GM19328 (cell line): ENCODE measurements around the gene TRAF7.
"Not testable (repeated sequence)": the region's sequence is repeated elsewhere in the genome, so short reads cannot be mapped to it uniquely, and the experiment has no call there.

Source experiments
- ATAC-seq: cut with Tn5 transposase; IDR thresholded peaks from one replicate; pipeline ENCODE4 v1.9.1; 2021; ENCODE audit warnings: mild to moderate bottlenecking, moderate library complexity; ENCODE audit not compliant: unreplicated experiment

Gene TRAF7

DNA sequence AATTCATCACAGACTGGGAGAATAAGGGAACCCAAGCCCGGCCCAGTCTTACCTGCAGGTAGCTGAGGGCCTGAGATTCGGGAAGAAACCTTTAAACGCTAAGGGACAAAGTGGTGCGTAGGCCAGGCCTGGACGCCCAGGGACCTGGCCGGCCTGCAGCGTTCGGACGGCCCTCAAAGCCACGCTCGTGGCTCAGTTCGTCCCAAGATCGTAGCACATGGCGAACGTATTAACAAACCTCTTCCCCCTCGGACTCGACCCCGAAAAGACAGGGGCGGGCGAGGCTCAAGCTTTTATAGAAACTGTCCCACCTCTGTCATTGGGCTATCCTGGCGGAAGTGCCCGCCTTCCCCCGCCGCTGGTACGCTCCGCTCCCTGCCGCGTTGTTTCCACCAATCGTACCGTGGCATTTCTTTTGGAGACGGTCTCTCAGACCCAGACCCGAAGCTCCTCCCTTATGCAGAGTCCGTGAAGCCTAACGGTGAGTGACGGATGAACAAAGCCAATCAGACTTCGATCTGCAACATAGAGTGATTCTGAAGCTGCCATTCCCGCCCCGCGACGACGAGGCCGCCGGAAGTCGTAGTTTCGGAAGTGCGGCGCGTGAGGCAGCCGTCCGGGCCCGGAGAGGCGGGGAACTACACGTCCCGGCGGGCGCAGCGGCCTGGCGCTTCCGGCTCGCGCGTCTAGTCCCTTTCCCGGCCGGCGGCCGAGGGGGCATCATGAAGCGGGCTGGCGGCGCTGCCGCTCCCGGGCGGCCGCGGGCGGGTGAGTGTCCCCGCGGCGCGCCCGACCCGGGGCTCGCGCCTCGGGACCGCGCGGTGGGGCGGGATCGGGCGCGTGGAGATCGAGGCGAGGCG, at the start of gene TRAF7:
Gene TRAF7, plus strand, starts transcription at position 692 of the 860 bp plus-strand sequence. CDS start 8,139 bp downstream, outside the sequence.
- ATAC-seq, result peak; percentile 82

DNA sequence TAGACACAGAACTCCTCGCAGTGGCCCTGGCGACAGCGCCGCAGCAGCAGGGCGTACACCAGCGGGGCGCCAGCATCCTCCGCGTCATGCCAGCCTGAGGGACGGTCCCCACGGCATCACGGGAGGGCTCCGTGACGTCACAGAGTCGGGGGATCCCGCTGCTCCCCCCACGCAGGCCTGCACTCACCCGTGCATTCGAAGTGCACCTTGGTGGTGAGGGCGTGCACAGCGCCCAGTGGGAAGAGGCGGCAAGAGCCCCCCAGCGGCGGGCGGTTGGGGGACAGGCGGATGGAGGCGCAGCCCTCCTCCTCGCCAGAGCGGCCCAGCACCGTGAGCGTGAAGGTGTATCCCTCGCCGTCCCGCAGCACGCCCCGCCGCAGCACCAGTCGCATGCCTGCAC, 49.4 kb upstream of the TRAF7 start:
- ATAC-seq, result not testable (repeated sequence)

DNA sequence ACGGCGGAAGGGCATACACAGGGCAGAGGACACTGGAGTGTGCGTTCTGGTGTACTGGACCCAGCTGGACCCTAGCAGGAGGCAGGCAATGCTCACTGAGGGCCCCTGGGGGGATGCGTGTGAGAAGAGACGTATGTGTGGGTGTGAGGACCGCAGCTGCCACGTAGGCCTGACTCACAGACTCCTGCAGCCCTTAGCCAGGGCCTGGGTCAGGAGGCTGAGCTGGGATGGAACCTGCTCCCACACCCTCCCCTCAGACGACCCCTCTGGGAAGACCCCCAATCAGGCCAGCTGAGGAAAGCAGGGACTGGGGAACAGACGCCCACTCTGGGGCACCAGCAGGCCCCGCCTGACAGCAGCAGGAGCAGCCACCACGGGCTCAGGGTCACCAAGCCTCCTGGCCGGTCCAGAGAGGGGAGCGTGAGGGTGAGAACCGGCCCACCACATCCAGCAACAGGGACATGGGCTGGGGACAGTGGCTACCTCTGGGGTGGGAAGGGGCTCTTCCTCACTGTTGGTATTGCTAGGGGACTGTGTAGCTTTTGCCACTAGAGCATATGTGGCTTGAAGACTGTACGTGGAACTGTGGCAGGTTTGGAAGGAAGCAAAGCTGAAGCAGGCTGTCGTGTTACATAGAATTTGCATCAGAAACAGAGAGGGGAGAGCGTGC, 48.3 kb upstream of the TRAF7 start:
- not testable (repeated sequence) for ATAC-seq

DNA sequence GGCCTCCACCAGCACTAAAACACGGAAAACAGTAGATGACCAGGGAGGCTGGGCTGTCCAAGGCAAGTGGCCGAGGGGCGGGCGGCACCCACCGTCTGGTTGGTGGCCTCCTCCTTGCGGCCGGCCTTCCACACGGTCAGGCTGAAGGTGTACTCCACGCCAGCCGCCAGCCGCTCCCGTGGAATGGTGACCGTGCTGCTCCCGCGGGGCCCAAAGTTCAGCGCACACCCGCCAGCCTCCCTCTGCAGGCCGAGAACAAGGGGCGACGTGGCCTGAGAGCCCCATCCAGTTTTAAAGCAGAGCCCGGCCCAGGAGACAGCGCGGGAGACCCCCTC, 47.8 kb upstream of the TRAF7 start:
- ATAC-seq, result not testable (repeated sequence)

DNA sequence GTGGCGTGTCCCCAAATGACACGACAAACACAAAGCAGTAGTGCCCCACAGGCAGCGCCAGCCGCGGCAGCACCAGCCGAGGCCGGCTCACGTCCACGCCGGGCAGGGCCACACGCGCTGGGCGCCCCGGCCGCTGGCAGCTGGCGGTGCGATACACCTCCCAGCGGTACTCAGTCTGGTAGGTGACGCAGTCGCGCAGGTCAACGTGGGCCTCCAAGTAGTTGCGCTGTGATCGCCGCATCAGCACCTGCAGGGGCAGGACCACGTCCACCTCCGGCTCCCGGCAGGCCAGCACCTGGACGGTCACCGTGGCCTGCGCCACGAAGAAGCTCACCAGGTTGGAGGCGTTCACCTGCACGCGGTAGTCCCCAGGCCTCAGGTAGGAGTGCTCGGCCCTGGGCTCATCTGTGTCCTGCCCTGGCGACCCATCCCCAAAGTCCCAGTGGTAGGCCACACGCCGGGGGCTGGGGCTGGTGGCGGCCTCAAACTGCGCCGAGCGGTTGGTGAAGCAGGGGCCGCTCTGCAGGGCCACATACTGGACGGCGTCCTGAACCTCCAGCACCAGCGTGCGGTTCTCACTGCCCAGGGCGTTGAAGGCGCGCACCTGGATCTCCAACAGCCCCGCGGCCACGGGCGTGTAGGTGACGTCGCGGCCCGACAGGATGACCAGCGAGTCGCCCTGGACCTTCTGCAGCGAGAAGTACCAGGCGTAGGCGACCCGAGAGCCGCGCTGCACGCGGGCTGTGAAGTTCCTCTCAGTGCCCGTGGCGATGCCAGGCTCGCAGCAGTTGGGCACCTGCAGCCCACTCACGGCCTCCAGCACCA, 46.9 kb upstream of the TRAF7 start:
- not testable (repeated sequence) for ATAC-seq

DNA sequence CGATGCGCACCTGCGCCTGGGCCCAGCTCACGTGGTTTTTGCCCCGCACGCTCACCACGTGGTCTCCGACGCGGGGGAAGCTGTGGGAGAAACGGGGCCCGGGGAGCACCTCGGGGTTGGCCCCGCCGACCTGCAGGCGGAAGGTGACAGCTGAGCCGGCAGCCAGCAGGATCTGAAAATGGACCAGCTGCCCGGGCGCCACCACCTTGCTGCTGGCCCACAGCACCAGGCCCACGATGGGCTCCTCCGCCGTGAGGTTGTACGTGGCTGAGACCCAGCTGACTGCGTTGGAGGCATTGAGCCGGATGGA, 46.4 kb upstream of the TRAF7 start:
- ATAC-seq, result not testable (repeated sequence)

DNA sequence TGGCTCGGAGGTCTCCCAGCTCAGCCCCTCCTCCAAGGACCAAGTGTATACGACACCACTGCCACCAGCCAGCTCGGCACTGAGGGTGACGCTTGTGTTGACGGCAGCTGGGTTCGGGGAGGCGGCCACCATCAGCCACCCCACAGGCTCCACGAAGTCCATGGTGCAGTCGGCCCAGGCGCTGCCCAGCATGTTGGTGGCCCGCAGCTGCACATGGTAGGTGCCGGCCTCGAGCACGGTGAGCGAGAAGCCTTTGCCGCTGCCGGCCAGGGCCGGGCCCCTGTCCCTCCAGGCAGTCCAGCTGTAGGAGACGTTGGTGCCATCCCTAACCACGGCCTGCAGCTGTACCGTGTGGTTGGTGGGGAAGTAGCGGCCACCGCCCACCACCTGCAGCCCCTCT, 45.7 kb upstream of the TRAF7 start:
- ATAC-seq, result not testable (repeated sequence)

DNA sequence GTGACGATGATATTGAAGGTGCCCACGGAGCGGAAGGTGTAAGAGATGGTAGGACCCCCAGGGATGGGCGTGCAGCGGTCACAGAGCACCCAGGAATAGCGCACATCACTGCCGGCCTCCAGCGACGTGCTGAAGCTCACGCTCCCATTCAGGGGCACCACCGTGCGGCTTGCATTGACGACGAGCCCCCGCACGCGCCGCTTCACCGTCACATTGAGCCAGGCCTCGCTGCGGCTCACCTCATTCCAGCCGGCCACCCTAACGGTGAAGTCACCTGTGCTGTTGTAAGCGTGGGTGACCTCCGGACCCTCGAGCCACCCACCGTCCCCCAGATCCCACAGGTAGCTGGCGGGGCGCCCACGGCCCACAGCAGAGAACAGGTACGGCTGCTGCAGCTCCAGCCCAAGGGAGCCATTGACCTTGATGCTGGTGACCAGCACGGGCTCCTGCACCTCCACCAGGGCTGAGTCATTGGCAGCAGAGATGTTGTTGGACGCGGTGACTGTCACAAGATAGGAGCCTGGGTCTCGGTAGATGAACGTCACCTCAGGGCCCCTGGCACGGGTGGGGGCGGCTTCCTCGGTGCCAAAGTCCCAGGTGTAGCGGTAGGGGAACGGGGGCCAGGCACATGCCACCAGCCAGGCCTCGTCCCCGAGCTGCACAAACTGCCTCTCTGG, 45.1 kb upstream of the TRAF7 start:
- not testable (repeated sequence) for ATAC-seq

DNA sequence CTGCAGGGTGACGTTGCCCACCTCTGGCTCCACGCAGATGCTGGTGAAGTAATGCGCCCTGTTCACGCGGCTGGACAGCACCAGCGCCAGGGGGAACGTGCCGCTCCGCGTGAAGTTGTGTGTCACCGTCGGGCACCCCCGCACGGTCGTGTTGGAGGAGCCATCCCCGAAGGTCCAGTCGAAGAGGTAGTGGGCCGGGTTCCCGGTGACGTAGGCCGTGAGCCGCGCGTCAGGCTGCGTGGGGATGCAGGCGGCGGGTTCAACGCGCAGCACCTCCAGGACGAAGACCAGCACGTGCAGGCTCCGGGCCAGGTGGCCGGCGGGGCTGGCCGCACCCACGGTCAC, 44.6 kb upstream of the TRAF7 start:
- not testable (repeated sequence) for ATAC-seq

DNA sequence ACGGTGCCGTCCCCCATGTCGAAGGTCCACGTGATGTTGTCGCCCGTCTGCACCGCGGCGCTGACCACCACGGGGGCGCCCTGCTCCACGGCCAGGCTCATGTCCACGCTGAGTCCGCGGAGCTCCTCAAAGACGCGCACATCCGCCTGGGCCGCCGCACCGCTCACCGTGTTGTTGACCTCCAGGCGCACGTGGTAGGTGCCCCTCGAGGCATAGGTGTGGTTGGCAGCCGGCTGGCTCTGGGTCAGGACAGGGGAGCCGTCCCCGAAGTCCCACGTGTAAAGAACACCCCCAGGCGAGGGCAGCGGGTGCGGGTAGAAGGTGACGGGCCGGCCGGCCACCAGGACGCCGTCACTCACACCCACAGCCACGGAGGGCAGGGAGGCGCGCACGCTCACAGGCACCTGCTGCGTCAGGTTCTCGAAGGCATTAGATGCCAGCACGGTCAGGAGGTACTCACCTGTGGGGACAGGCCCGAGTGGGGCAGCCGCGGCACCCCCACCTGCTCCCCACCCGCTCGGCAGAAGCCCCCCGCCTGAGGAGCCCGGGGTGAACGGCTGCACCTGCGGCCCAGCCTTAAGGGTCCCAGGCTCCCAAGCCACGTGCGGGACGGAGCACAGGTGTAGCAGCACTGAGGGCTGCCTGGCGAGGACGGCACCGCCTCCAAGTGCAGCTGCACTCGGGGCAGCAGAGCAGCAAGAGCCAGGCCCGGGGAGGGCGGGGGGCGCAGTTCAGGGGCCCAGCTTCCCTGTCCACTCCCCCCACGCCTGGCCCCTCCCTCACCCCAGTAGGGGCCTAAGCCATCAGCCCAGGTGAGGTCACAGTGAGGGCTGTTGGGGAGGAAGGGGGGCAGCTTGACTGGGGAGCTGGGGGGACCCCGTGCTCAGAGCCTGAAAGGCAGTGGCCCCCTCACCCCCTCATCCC, 43.9 kb upstream of the TRAF7 start:
- not testable (repeated sequence) for ATAC-seq

DNA sequence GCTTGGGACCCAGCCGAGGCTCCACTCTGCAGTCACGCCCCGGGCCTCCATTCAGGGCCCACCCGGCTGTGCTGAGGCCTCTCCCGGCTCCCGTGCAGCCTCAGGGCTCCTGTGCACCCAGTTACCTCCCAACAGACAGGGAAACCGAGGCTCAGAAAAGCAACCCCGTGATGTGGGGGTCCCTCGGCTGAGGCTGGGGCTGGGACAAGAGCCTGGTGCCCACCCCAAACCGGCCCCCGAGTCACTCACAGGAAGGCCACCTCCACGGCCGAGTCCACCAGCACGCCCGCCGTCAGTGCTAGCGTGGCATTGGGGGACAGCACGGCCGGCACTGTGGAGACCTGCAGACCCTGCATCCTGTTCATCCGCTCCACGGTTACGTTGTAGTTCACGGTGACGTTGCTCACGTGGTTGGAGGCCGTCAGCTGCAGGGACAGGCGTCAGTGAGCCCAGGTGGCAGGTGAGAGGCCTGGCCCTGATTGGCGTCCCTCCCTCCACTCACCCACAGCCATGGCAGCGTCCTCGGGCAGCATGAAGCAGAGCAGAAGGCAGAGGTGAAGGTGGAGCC, 43.0 kb upstream of the TRAF7 start:
- ATAC-seq, result not testable (repeated sequence)

DNA sequence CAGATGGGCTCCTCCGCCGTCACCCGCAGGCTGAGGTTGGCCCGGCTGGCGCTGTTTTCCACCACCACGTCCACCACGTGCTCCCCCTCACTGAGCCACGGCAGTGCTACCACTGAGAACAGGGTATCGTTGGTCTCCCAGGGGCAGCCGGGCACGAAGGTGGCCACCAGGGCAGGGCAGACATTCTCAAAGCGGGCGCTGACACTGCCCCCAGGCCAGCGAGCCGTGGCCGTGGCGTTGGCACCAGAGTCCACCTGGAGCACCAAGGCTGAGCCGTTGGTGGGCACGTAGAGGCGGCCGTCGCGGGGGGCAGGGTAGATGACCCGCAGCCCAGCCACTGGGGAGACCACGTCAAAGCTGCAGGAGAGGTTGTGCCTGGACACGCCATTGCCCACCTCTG, 41.4 kb upstream of the TRAF7 start:
- not testable (repeated sequence) for ATAC-seq

DNA sequence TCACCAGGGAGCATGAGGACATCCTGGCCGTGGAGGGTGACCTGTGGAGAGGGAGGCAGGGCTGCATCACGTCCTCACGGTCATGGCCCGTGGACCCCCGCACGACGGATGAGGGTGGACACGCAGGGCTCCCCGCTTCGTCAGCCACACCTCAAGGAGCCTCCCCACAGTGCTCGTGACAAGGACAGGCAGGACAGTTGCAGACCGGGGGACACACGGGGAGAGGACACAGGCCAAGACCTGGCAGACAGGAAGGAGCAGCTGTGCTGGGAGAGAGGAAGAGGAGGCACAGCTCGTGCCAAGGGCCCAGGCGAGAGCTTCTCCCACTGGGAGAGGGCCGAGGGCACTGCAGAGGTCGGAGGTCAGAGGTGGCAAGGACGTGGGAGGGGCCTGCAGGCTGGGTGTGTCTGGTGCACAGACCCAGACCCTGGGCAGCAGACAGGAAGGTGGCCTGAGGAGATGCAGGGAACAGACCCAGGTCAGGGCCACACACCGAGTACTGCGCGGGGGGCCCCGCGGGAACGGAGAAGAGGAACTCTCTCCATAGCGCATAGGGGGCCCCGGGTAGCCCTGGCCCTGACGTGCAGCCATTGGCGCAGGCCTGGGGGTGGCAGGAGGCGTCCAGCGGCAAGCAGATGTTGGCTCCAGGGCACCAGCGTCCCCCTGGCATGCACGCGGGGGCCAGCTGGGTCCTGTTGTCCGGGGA, 40.5 kb upstream of the TRAF7 start:
- ATAC-seq, result not testable (repeated sequence)

DNA sequence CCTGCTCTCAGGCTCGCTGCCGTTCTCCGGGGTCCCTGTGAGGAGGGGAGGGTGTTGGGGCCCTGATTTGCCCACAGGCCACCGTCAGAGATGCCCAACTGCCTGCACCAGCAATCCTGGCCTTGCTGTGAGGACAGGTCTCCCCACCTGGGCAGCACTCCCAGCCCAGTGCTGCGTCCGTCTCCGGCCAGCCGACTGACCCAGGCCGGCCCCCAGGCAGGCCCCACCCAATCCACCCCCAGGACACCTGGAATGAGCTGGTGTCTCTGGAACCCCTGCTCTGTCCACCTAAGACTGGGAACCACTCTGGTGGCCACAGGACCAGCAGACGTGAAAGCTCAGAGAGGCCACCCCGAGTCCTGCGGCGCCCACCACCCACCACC, 40.0 kb upstream of the TRAF7 start:
- no peak for ATAC-seq

DNA sequence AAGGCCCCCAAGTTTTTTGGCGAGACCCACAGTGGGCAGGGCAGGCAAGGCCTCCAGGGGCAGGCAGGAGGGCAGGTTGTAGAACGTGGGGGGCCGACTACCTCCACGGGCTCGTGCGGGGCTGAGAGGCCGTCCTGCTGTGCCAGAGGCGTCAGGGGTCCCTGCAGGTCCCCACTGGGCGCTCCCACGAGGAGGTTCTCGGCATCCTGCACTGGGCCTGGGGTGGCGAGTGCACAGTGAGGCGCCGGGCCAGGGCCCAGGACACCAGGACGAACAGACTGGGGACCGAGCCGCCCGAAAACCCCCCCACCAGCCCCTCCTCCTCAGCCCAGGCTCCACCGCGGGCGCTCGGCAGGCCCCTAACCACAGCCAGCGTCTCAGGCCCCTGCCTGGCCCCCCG, 39.2 kb upstream of the TRAF7 start:
- ATAC-seq, result not testable (repeated sequence)

DNA sequence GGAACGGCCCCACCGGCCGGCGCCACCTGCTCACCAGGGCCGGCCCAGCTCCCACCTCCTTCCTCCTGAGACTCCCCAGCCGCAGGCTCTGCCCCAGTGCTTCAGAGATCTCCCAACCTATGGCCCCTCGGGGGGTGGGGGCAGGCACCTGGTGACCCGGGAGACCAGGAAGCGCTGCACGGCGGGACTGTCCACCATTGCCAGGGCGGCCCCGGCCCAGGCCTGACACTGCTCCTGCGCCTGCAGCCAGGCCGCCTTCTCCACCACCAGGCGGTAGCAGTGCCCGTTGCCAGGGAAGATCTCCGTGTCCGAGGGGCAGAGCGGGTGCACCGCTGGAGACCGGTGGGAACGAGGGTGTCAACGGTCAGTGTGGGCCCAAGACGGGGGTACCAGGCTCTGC, 38.2 kb upstream of the TRAF7 start:
- not testable (repeated sequence) for ATAC-seq

DNA sequence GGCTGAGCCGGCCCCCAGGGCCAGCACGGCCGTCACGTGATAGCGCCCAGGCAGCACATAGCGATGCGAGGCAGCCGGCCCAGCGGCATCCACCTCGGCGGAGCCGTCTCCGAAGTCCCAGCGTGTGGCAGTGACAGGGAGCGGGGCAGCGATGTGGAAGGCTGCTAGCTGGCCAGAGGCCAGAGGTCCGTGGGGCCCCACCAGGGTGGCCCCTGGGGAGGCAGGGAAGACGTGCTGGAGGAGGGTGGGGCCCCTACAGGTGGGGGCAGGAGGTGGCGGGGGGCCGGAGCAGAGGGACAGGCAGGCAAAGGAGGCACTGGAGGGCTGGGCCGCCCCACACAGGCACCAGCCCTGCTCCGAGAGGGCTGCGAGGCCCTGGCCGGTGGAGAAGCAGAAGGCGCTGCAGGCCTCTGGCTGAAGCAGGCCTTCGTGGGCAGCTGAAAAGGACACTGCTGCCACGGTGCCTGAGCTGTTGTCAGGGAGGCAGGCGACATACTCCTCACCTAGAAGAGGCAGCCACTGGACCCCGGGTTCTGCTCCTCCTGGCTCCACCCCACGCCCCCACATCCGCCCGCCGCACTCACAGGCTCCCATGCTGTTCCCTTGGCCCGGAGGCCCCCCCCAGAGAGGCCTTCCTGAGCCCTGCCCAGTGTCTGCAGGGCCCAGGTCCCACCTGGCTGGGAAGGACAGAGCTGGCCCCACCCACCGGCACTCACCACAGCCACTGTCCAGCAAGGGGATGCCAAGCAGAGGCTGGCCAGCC, 37.4 kb upstream of the TRAF7 start:
- not testable (repeated sequence) for ATAC-seq

DNA sequence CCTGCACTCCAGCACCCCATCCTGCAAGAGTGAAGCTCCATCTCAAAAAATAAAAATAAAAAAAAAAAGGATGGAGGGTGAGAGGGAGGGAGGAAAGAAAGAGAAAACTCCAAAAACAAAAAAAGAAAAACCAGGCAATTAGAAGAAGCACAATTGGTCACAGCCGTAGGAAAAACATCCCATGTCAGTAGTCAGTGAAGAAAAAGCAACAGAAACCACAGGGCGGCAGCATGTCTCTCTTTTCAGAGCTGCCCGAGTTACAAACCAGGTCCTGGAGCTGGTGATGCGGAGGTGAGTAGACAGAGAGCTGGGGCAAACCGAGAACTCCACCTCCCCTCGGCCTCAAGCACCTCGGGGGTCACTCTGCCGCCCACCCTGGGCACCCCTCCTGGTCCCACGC, 34.3 kb upstream of the TRAF7 start:
- ATAC-seq, result not testable (repeated sequence)
